ENCODE data around the gene MRLN.

MRLN gene

DNA sequence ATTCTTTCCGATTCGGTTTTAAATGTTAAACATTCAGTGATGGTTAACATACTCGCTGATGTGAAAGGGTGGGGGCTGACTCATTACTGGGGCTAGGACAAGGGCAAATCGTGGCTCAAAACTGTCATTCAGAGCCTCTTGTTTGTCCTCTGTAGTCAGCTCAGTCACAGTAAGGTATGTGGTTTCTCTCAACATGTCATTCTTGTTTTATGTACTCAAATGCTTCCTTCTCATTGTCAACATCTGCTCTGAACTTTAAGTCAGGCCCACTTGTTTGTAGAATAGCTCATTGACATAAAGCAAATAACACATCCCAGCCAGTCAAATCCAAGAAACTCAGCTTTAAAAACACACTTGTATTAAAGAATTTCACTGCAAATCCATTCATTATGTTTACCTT, 50.9 kb downstream of the MRLN start:
- no peak for DNase-seq

DNA sequence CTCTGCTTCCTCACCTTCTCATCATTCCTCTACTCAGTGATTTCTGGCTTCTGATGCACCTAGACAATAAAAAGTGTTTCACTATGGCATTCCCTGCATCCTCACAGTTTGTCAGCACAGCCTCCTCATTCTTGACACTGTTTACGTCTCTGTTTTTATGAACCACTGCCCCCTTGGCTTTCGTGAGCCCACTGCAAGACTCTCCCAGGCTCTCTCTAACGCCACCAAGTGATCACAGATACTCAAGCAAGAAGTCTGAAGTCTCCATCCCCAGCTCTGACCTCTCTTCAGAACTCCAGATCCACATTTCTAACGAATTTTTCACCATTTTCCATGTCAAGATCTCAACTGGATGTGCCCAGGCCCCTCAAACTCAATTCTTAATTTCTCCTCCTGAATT, 52.5 kb downstream of the MRLN start:
- no peak for DNase-seq

DNA sequence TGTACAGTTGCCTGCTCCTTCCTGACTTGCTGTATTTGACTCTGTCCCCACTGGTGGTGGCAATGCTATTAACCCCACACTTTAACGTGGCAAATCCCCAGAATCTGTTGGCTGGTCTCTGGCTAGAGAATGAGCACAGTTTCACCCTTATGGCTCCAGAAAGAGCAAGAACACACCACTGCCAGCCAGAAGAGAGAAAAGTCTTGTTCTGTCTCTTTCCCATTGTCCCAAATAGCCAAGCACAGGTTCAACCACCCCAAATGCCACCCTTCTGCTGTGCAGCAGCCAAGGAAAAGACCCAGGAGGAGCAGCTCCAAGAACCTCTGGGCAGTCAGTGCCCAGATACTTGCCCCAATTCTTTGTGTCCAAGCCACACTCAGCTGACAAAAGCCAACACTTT, 54.9 kb downstream of the MRLN start:
- peak in 6 of 14 donors; percentile 17 to 68 (median 29) for DNase-seq

DNA sequence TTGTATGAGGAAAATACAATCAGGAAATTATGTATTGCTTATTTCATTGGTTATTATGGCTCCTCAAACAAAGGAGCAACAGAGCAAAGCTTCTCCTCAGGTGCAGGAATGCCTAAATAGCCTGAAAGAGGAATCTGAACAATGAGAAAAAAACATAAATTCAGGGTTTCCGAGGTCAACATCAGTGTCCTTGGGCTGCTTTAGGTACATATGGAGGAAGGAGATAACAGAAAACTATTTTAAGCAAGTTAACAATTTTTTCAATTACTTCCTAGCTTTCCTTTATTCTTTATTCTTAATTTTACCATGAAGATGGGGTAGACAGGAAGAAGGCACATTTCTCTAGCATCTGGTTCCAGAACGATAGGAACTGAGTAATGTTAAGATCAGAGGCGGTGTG, 57.6 kb downstream of the MRLN start:
- no peak for DNase-seq

DNA sequence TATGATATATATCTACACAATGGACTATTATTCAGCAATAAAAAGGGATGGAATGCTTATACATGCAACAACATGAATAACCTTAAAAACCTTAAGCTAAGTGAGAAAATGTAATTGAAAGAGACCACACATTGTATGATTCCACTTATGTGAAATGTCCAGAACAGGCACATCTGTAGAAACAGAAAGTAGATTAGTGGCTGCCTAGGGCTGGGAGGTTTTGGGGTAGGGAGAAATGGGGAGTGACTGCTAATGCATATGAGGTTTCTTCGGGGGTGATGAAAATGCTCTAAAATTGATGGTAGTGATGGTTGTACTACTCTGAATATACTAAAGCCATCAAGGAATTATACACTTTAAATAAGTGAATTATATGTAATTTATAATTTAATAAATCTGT, 58.3 kb downstream of the MRLN start:
- no peak for DNase-seq

- DNase-seq: no peak
These were observed 61.1 kb downstream of the MRLN start for GRCh38 chr10:59692113-59692512.

DNA sequence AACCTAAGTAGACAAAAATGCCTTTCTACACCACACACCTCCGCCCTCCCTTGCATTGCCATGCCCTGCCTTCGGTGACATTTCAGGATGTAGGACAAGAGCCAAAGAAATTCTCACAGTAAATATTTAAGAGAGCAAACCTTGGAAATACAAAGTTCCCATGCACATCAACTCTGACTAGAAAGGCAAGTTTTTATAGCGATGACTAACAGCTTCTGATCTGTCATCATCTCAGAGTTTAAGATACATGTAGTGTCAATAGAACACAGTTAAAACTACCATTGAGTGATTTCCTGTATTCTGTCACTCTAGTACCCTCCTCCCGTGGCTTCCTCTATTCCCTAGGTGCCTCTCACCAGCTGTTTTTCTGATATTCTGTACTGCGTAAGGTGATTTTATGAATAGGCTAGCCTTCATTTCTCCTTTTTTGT, 64.3 kb downstream of the MRLN start:
- DNase-seq: no peak

- DNase-seq: no peak
These were observed 65.6 kb downstream of the MRLN start for GRCh38 chr10:59687657-59688056.
